ENCODE data around the gene WDR62.

WDR62 gene

GRCh38 chr19:36043952-36044351 lies 10.7 kb upstream of the WDR62 start:
- TF ChIP-seq POLR2AphosphoS5 (IDR thresholded peaks at IDR 0.05; ENCODE audit: low read depth) = no peak
- no peak overlapping the region for H3K27ac ChIP-seq (replicated peaks)
- H3K4me3 ChIP-seq (replicated peaks; ENCODE audit: insufficient read depth, low read length) = no peak overlapping the region
- H3K27me3 ChIP-seq (ENCODE audit: insufficient read depth, poor library complexity, severe bottlenecking) = no peaks in the 10 kb centered on the region
- no peak for DNase-seq (ENCODE audit: low read depth in 1 of 2, low spot score in 1 of 2)

DNA sequence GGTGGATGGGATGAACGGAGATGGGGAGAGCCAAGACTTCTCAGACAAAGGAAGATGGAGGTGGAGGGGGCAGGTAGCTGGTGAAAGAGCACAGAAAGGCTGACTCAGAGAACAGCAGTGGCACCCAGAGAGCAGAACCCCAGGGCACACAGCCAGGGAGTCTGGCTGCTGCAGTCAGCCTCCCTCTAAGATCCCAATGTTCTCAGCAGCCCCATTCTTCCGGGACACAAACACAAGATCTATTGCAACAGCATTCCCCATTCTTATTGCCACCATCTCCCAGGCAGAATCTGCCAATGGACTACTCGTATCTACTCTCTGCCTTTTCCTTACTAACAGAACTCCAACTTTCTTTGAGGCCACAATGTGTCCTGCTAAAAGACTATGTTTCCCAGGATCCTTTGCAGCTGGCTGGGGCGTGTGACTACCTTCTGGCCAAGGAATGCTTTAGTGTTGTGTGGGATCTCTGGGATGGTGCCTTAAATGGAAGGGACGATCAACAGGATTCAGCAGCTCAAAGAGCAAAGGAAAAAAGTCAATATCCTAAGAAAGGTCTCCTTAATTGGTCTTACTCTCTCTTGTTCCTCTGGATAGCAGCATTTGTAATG lies 8.2 kb upstream of the WDR62 start:
- Histone ChIP-seq H3K27me3 (ENCODE audit: insufficient read depth, poor library complexity, severe bottlenecking) (no peaks in the 10 kb centered on the region), H3K4me3 (replicated peaks; ENCODE audit: insufficient read depth, low read length) (no peak overlapping the region), H3K27ac (replicated peaks) (no peak overlapping the region)
- TF ChIP-seq GABPA (IDR thresholded peaks at IDR 0.05; ENCODE audit: low read depth) (no peak), POLR2AphosphoS5 (IDR thresholded peaks at IDR 0.05; ENCODE audit: low read depth) (no peak)
- DNase-seq (ENCODE audit: low read depth in 1 of 2, low spot score in 1 of 2) = no peak

DNA sequence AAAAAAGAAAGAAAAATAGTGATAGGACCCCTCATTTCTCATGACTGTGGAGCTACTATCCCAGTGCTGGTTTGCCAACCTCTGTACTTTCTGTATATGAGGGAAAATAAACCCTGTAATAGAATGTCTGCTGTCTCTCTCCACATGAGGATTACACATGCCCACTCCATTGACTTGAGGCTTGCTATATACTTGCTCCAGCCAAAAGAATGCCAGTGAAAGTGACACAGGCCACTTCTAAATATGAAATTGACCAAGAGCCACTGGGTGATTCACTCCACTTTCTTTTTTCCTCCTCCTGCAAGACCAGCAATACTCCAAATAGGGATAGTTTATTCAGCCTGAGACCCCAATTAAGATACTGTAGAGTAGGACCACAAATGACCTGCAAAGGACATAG lies 6.9 kb upstream of the WDR62 start:
- DNase-seq (ENCODE audit: low read depth in 1 of 2, low spot score in 1 of 2) = no peak
- Histone ChIP-seq H3K4me3 (replicated peaks; ENCODE audit: insufficient read depth, low read length) (no peak overlapping the region), H3K27ac (replicated peaks) (no peak overlapping the region), H3K27me3 (ENCODE audit: insufficient read depth, poor library complexity, severe bottlenecking) (no peaks in the 10 kb centered on the region)
- TF ChIP-seq CTCF (IDR thresholded peaks at IDR 0.05; ENCODE audit: insufficient read depth, low read length) = no peak
- no peak for TF ChIP-seq REST (IDR thresholded peaks at IDR 0.05; ENCODE audit: insufficient replicate concordance, low read depth)
- no peak for TF ChIP-seq GABPA (IDR thresholded peaks at IDR 0.05; ENCODE audit: low read depth)
- no peak for TF ChIP-seq POLR2AphosphoS5 (IDR thresholded peaks at IDR 0.05; ENCODE audit: low read depth)
- no peak for TF ChIP-seq SPI1 (IDR thresholded peaks at IDR 0.05; ENCODE audit: borderline replicate concordance, low read depth)

DNA sequence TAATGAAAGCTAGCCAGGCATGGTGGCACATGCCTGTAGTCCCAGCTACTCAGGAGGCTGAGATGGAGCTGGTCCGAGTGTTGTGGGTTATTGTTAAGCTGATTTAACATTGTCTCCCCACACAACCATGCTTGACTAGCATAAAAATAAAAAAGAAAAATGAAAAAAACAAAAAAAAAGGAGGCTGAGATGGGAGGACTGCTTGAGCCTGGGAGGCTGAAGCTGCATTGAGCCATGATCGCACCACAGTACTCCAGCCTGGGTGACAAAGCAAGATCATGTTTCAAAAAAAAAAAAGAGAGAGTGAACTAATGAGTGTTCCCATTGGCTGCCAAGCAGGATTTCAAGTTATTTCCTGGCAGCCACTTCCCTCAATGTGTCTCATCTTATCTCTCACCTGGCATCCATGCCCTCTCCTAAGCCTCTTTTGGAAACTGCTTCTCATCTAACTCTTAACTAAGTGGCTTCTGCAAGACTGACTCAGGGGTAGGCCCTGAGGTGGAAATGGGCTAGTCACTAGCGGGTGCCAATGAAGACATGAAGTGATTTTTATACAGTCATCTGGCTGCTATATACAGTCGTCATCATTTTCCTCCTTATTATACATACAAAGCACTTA lies 5.5 kb upstream of the WDR62 start:
- DNase-seq (ENCODE audit: low read depth in 1 of 2, low spot score in 1 of 2) = no peak
- Histone ChIP-seq H3K4me3 (replicated peaks; ENCODE audit: insufficient read depth, low read length) (no peak overlapping the region), H3K27ac (replicated peaks) (no peak overlapping the region), H3K27me3 (ENCODE audit: insufficient read depth, poor library complexity, severe bottlenecking) (no peaks in the 10 kb centered on the region)
- no peak for TF ChIP-seq SPI1 (IDR thresholded peaks at IDR 0.05; ENCODE audit: borderline replicate concordance, low read depth)
- no peak for TF ChIP-seq GABPA (IDR thresholded peaks at IDR 0.05; ENCODE audit: low read depth)
- no peak for TF ChIP-seq POLR2AphosphoS5 (IDR thresholded peaks at IDR 0.05; ENCODE audit: low read depth)
- TF ChIP-seq CTCF (IDR thresholded peaks at IDR 0.05; ENCODE audit: insufficient read depth, low read length) = no peak
- TF ChIP-seq REST (IDR thresholded peaks at IDR 0.05; ENCODE audit: insufficient replicate concordance, low read depth) = no peak

- TF ChIP-seq GABPA (IDR thresholded peaks at IDR 0.05; ENCODE audit: low read depth) = no peak
- no peak for TF ChIP-seq POLR2AphosphoS5 (IDR thresholded peaks at IDR 0.05; ENCODE audit: low read depth)
- no peak for TF ChIP-seq REST (IDR thresholded peaks at IDR 0.05; ENCODE audit: insufficient replicate concordance, low read depth)
- TF ChIP-seq SPI1 (IDR thresholded peaks at IDR 0.05; ENCODE audit: borderline replicate concordance, low read depth) = no peak
- TF ChIP-seq CTCF (IDR thresholded peaks at IDR 0.05; ENCODE audit: insufficient read depth, low read length) = no peak
- no peak overlapping the region for H3K27ac ChIP-seq (replicated peaks)
- H3K4me3 ChIP-seq (replicated peaks; ENCODE audit: insufficient read depth, low read length) = no peak overlapping the region
- no peaks in the 10 kb centered on the region for H3K27me3 ChIP-seq (ENCODE audit: insufficient read depth, poor library complexity, severe bottlenecking)
- DNase-seq (ENCODE audit: low read depth in 1 of 2, low spot score in 1 of 2) = no peak
Measured at GRCh38 chr19:36051236-36051635, 3.5 kb upstream of the WDR62 start.
